OCI-LY3 (cell line): ENCODE data around the gene LRRC70.
"Not testable (repeated sequence)": the region's sequence is repeated elsewhere in the genome, so short reads cannot be mapped to it uniquely, and the experiment has no call there.

Source experiments
- H2AFZ ChIP-seq: fragments of 200-600, 300-600 bp; shearing (Covaris generic); 2 replicates; pipeline ENCODE4 v1.6.0; 2014; ENCODE audit warnings: antibody characterized with exemption, low read depth, low read length
- H3K27ac ChIP-seq: fragments of 200-600, 300-600 bp; sonication (generic); 2 replicates; pipeline ENCODE4 v1.5.1; 2014; ENCODE audit warnings: mild to moderate bottlenecking, low read length, moderate library complexity, mixed read lengths
- H3K27me3 ChIP-seq: fragments of 200-600, 300-600 bp; sonication (generic); 2 replicates; pipeline ENCODE4 v1.6.1; 2014; ENCODE audit warnings: low read depth, low read length, mixed read lengths
- H3K36me3 ChIP-seq: fragments of 200-600, 300-600 bp; sonication (generic); replicated peaks from 2 replicates; pipeline ENCODE3; 2014; ENCODE audit warnings: low read depth, low read length, mixed read lengths
- H3K4me1 ChIP-seq: fragments of 300-600, 200-600 bp; sonication (generic); 2 replicates; pipeline ENCODE4 v1.6.1; 2014; ENCODE audit warnings: low read length, mixed read lengths
- H3K4me2 ChIP-seq: fragments of 200-600, 300-600 bp; sonication (generic); 2 replicates; pipeline ENCODE4 v1.6.1; 2014; ENCODE audit warnings: low read length, mixed read lengths
- H3K4me3 ChIP-seq: fragments of 300-600, 200-600 bp; sonication (generic); 2 replicates; pipeline ENCODE4 v1.5.1; 2014; ENCODE audit warnings: antibody characterized with exemption, mild to moderate bottlenecking, low read length, moderate library complexity
- H3K79me2 ChIP-seq: fragments of 300-600, 200-600 bp; shearing (Covaris generic); 2 replicates; pipeline ENCODE4 v1.6.1; 2014; ENCODE audit warnings: mild to moderate bottlenecking, low read length, mixed read lengths
- H3K9ac ChIP-seq: fragments of 300-600, 200-600 bp; shearing (Covaris generic); 2 replicates; pipeline ENCODE4 v1.6.0; 2014; ENCODE audit warnings: mild to moderate bottlenecking, low read length, moderate library complexity
- H3K9me3 ChIP-seq: fragments of 200-600, 300-600 bp; shearing (Covaris generic); 2 replicates; pipeline ENCODE4 v1.6.1; 2014; ENCODE audit warnings: low read length, mixed read lengths; ENCODE audit not compliant: insufficient read depth
- H4K20me1 ChIP-seq: fragments of 200-600, 300-600 bp; sonication (generic); 2 replicates; pipeline ENCODE4 v1.6.1; 2016; ENCODE audit warnings: low read length, mixed read lengths; ENCODE audit not compliant: insufficient read depth
- EZH2phosphoT487 ChIP-seq: fragments of 200-600 bp; shearing (Covaris generic); IDR thresholded peaks from 2 replicates; pipeline ENCODE4 v1.6.1; 2018; ENCODE audit warnings: antibody characterized with exemption, mixed run types, low read depth
- TF ChIP-seq, protein P1 (sequence below): fragments of 200-600, 300-600 bp; sonication (generic); IDR thresholded peaks from 2 replicates; pipeline ENCODE4 v1.5.1; 2014; ENCODE audit warnings: antibody characterized with exemption, low read length, low read depth

The LRRC70 gene

DNA sequence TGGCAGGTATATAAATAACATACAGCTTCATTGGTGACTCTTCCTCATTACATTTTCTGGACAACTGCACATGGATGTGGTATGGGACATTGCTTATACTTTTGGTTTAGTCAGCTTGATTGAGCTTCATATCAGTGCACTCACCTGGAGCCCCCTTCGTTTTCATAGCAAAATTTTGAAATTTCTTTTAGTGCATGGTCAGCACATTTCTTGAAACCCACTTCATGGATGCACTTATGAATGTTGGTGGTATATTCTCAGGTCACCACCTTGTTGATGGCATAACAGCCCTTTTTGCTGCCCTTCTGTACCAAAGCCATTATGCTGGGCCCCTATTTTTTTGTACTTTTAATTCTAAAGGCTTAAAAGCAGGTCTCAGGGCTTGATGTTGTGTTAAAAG lies 16.7 kb upstream of the LRRC70 start:
- no peak overlapping the region for H3K4me2 ChIP-seq
- H4K20me1 ChIP-seq = no peaks in the 10 kb centered on the region
- peaks cover 4% of the 10 kb centered on the region for H3K36me3 ChIP-seq
- H3K4me1 ChIP-seq = no peaks in the 10 kb centered on the region
- H3K79me2 ChIP-seq = no peaks in the 10 kb centered on the region
- no peaks in the 10 kb centered on the region for H3K9me3 ChIP-seq
- H2AFZ ChIP-seq = no peak overlapping the region
- no peaks in the 10 kb centered on the region for H3K27me3 ChIP-seq
- H3K27ac ChIP-seq = no peak overlapping the region
- no peak overlapping the region for H3K4me3 ChIP-seq
- no peak overlapping the region for H3K9ac ChIP-seq
- TF ChIP-seq, protein P1, sequence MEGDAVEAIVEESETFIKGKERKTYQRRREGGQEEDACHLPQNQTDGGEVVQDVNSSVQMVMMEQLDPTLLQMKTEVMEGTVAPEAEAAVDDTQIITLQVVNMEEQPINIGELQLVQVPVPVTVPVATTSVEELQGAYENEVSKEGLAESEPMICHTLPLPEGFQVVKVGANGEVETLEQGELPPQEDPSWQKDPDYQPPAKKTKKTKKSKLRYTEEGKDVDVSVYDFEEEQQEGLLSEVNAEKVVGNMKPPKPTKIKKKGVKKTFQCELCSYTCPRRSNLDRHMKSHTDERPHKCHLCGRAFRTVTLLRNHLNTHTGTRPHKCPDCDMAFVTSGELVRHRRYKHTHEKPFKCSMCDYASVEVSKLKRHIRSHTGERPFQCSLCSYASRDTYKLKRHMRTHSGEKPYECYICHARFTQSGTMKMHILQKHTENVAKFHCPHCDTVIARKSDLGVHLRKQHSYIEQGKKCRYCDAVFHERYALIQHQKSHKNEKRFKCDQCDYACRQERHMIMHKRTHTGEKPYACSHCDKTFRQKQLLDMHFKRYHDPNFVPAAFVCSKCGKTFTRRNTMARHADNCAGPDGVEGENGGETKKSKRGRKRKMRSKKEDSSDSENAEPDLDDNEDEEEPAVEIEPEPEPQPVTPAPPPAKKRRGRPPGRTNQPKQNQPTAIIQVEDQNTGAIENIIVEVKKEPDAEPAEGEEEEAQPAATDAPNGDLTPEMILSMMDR = no peak
- no peak for TF ChIP-seq EZH2phosphoT487

DNA sequence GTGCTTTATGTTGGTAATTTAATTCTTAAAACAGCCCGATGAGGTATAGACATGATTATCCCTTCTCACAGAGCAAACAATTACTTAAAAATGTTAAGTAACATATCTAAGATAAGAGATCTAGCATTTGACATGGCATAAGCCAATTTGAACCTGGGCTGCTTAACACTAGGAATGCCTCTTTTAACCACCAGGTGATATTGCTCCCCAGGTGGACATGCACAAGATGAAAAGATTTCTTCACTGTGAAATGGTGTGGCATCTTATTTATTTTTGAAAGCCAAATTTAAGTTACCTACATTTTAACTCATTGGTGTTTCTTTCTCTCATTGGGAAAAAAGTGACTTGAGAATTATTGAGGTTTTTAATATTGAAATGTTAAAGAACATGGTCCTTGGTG lies 15.8 kb upstream of the LRRC70 start:
- Histone ChIP-seq H3K4me1 (no peaks in the 10 kb centered on the region), H4K20me1 (no peaks in the 10 kb centered on the region), H3K79me2 (no peaks in the 10 kb centered on the region), H3K9me3 (no peaks in the 10 kb centered on the region), H3K27ac (no peak overlapping the region), H3K4me2 (no peak overlapping the region), H3K9ac (no peak overlapping the region), H3K36me3 (peaks cover 9% of the 10 kb centered on the region), H3K27me3 (no peaks in the 10 kb centered on the region), H3K4me3 (no peak overlapping the region), H2AFZ (no peak overlapping the region)
- TF ChIP-seq EZH2phosphoT487 = no peak
- TF ChIP-seq, protein P1 = no peak

DNA sequence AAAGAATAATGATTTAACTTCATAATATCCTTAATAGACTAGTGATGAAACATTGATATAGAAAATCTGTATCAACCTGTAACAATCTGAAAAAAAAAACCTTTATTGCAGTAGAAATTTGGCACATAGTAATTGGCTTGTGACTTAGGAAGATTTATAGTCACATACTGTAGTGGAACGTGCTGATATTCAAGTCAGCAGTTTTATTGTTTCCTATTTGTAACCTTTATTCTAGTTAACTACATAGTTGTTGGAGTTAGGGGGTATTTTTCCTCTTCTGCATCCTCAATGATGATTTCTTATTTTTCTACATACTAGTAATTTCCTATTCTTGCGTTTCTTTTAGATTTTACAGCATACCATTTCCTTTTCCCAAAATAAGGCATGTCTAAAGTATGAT lies 14.5 kb upstream of the LRRC70 start:
- H3K27ac ChIP-seq = no peak overlapping the region
- no peaks in the 10 kb centered on the region for H3K27me3 ChIP-seq
- no peaks in the 10 kb centered on the region for H3K4me1 ChIP-seq
- H4K20me1 ChIP-seq = no peaks in the 10 kb centered on the region
- TF ChIP-seq, protein P1 = no peak
- no peak for TF ChIP-seq EZH2phosphoT487
- no peaks in the 10 kb centered on the region for H3K9me3 ChIP-seq
- no peaks in the 10 kb centered on the region for H3K79me2 ChIP-seq
- H3K4me2 ChIP-seq = no peak overlapping the region
- H2AFZ ChIP-seq = no peak overlapping the region
- H3K4me3 ChIP-seq = no peak overlapping the region
- peaks cover 12% of the 10 kb centered on the region for H3K36me3 ChIP-seq
- H3K9ac ChIP-seq = no peak overlapping the region

DNA sequence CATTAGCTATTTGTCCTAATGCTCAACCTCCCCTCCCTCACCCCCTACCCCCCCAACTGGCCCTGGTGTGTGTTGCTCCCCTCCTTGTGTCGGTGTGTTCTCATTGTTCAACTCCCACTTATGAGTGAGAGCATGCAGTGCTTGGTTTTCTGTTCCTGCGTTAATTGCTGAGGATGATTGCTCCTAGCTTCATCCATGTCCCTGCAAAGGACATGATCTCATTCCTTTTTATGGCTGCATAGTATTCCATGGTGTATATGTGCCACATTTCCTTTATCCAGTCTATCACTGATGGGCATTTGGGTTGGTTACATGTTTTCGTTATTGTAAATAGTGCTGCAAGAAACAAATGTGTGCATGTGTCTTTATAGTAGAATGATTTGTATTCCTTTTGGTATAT lies 12.9 kb upstream of the LRRC70 start:
- H3K79me2 ChIP-seq, H3K27me3 ChIP-seq, H4K20me1 ChIP-seq, H3K9me3 ChIP-seq, H2AFZ ChIP-seq, H3K4me2 ChIP-seq, H3K27ac ChIP-seq, H3K4me1 ChIP-seq, H3K4me3 ChIP-seq, H3K9ac ChIP-seq: not testable (repeated sequence)
- peaks cover 12% of the 10 kb centered on the region for H3K36me3 ChIP-seq

DNA sequence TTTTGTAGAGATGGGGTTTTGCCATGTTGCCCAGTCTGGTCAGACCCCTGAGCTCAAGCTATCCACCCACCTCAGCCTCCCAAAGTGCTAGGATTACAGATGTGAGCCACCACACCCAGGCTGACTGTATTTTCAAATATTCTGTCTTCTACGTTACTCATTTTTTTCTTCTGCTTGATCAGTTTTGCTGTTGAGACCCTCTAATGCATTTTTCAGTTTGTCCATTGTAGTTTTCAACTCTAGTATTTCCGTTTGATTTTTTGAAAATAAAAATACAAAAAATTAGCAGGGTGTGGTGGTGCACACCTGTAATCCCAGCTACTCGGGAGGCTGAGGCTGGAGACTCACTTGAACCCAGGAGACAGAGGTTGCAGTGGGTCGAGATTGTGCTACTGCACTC lies 10.5 kb upstream of the LRRC70 start:
- Histone ChIP-seq H2AFZ (no peak overlapping the region), H3K79me2 (no peaks in the 10 kb centered on the region), H3K9me3 (no peaks in the 10 kb centered on the region), H3K4me3 (no peak overlapping the region), H3K9ac (no peak overlapping the region), H3K27ac (no peak overlapping the region), H3K36me3 (peaks cover 12% of the 10 kb centered on the region), H3K4me2 (no peak overlapping the region), H3K4me1 (no peaks in the 10 kb centered on the region), H4K20me1 (peaks cover 2% of the 10 kb centered on the region; the same call in 1 of the 2 replicates), H3K27me3 (no peaks in the 10 kb centered on the region)
- TF ChIP-seq, protein P1 = no peak
- TF ChIP-seq EZH2phosphoT487 = no peak
